ENCODE measurements around the gene HAUS5. TPM values are rescaled to one million over a fixed set of nuclear protein-coding genes. Genes with fewer than 3 reads are reported as not detected.

HAUS5 gene
- total RNA-seq, 4 donors from 2014 or later = 7.9 to 17.8 (median 10.2) TPM

Other genes starting within 250 kb of the HAUS5 start
- gene GPR42, start 241.7 kb upstream of the HAUS5 start, total RNA-seq = under 1 TPM in 1 of 4 donors, not detected in 3; 0.27 TPM
- gene FFAR2, start 164.5 kb upstream of the HAUS5 start, total RNA-seq = under 1 TPM in 1 of 4 donors, not detected in 3; 0.27 TPM
- 1 to 10 TPM in 1 of 4 donors, not detected in 3; 2.7 TPM for gene KRTDAP, start 122.3 kb upstream of the HAUS5 start, total RNA-seq
- 100 to 1,000 TPM; 164 to 348 (median 213) TPM for gene DMKN, start 99.1 kb upstream of the HAUS5 start, total RNA-seq
- gene SBSN, start 84.4 kb upstream of the HAUS5 start, total RNA-seq = 1 to 10 TPM in 1 of 4 donors, not detected in 3; 1.2 TPM
- 1 to 10 TPM in 1 of 4 donors, not detected in 3; 1.6 TPM for gene GAPDHS, start 79.3 kb upstream of the HAUS5 start, total RNA-seq
- 100 to 1,000 TPM; 186 to 202 (median 188) TPM for gene TMEM147, start 67.1 kb upstream of the HAUS5 start, total RNA-seq
- 1 to 10 TPM in 1 of 4 donors, under 1 TPM in 3; 0.27 to 1.9 (median 0.33) TPM for gene ATP4A, start 49.1 kb upstream of the HAUS5 start, total RNA-seq
- gene PMIS2, start 26.6 kb upstream of the HAUS5 start, total RNA-seq = not detected
- gene RBM42, start 16.3 kb downstream of the HAUS5 start, total RNA-seq = 10 to 100 TPM; 49.4 to 90.9 (median 65.6) TPM
- gene ETV2, start 29.0 kb downstream of the HAUS5 start, total RNA-seq = under 1 TPM in 1 of 4 donors, not detected in 3; 0.56 TPM
- gene COX6B1, start 35.6 kb downstream of the HAUS5 start, total RNA-seq = 100 to 1,000 TPM; 139 to 941 (median 369) TPM
- gene UPK1A, start 53.8 kb downstream of the HAUS5 start, total RNA-seq = not detected
- not detected for gene ZBTB32, start 91.8 kb downstream of the HAUS5 start, total RNA-seq
- gene KMT2B, start 105.3 kb downstream of the HAUS5 start, total RNA-seq = 10 to 100 TPM; 12.4 to 29.4 (median 19.7) TPM
- 1 to 10 TPM; 5.2 to 6.1 (median 5.9) TPM for gene IGFLR1, start 129.7 kb downstream of the HAUS5 start, total RNA-seq
- 10 to 100 TPM; 29.7 to 51.7 (median 36.8) TPM for gene U2AF1L4, start 132.7 kb downstream of the HAUS5 start, total RNA-seq
- gene PSENEN, start 132.9 kb downstream of the HAUS5 start, total RNA-seq = 10 to 100 TPM; 34.0 to 73.8 (median 40.5) TPM
- gene LIN37, start 135.8 kb downstream of the HAUS5 start, total RNA-seq = 10 to 100 TPM in 2 of 4 donors, 1 to 10 TPM in 2; 8.2 to 21.5 (median 14.1) TPM
- gene HSPB6, start 144.3 kb downstream of the HAUS5 start, total RNA-seq = 10 to 100 TPM; 17.3 to 31.8 (median 23.1) TPM
- 10 to 100 TPM in 3 of 4 donors, 1 to 10 TPM in 1; 8.2 to 34.3 (median 13.2) TPM for gene PROSER3, start 145.4 kb downstream of the HAUS5 start, total RNA-seq
- 10 to 100 TPM in 3 of 4 donors, 1 to 10 TPM in 1; 4.2 to 16.0 (median 13.0) TPM for gene ARHGAP33, start 162.8 kb downstream of the HAUS5 start, total RNA-seq
- not detected for gene PRODH2, start 200.1 kb downstream of the HAUS5 start, total RNA-seq
- not detected for gene NPHS1, start 239.8 kb downstream of the HAUS5 start, total RNA-seq
- gene KIRREL2, start 244.2 kb downstream of the HAUS5 start, total RNA-seq = under 1 TPM in 2 of 4 donors, not detected in 2; 0.20 to 0.33 TPM

Data from thyroid gland (tissue), 4 donors.